ENCODE results near the gene COX19.

COX19 gene

DNA sequence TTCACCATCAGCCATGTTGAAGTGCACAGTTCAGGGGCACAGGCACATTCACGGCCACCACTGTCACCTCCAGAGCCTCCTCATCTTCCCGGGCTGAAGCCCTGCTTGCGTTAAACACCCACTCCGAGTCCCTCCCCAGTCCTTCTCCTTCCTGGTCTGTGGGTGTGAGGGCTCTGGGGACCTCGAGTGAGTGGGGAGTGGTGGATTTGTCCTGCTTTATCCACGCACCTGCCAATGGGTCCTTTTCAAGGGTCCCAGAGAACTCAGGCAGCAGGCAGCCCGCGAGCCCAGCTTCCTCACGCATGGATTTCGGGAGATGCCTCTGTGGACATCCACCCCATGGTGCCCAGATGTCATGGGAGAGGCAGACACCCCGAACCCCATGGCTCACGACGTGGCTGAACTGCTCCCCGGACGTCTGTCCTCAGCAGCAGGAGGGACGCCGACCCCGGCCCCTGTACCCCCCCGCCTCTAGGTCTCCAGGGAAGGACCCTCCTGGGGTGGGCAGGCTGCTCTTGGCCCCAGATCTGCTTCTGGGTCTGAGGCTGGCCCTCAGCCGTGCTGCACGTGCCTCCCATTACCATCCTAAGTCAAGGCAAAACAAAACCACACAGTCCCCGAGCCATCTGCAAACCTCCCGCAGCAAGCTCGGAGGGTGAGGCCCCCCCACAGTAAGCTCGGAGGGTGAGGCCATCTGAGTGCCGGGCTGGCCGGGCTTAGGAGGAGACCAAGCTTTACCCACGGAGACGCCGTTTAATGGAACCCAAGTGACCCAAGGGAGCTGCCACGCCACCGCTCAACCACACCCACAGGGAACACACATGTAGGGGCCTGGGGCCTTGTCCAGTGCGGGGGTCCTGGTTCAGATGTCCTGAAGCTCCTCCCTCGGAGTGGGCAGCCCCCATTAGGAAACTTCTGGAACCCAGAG, 16.6 kb upstream of the COX19 start:
- DNase-seq (ENCODE audit: low spot score): no peak

DNA sequence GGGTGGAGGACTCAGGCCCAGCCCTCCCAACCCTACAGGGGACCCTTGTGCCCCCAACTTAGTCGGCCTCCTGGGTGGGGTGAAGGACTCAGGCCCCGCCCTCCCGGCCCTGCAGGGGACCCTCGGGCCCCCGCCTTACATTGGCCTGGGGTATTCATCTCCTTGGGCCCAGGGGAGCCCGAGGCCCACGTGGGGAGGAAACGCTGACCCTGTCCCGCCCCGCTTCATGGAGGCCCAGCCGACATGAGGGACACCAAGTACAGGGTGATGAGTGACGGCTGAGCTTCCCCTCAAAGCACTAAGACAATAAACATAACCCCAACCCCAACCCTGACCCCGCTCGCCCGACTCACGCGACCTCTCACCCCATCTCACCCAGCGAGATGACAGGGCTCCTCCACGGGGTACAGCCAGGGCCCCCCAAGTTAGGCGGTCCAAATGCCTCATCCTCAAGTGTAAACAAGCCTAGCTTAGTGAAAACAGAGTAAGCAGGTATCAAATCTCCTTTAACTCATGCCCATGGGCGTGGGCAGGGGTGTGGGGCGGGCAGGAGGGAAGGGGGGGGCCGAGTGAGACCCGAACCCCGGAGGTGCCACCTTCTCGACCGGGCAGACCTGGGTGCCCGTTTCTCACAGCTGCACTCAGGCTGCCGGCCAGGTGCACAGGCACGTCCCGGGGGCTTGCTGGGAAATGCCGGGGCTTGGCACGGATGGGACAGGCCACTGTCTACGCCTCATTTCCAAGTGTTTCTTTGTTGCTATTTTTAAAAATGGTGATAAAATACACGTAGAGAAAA, 15.8 kb upstream of the COX19 start:
- DNase-seq (ENCODE audit: low spot score): no peak

GRCh38 chr7:990352-990932, 15.1 kb upstream of the COX19 start:
- DNase-seq (ENCODE audit: low spot score): no peak

- DNase-seq (ENCODE audit: low spot score): no peak
Observed at GRCh38 chr7:988963-989529, 13.7 kb upstream of the COX19 start.

GRCh38 chr7:988426-988911, 13.1 kb upstream of the COX19 start:
- no peak for DNase-seq (ENCODE audit: low spot score)

GRCh38 chr7:987909-988308, 12.6 kb upstream of the COX19 start:
- DNase-seq (ENCODE audit: low spot score): no peak

- DNase-seq (ENCODE audit: low spot score): no peak
Observed at GRCh38 chr7:986766-987751, 11.7 kb upstream of the COX19 start.

GRCh38 chr7:985915-986741, 10.8 kb upstream of the COX19 start:
- no peak for DNase-seq (ENCODE audit: low spot score)

- DNase-seq (ENCODE audit: low spot score): no peak
Observed at GRCh38 chr7:985127-985416, 9.7 kb upstream of the COX19 start.

DNA sequence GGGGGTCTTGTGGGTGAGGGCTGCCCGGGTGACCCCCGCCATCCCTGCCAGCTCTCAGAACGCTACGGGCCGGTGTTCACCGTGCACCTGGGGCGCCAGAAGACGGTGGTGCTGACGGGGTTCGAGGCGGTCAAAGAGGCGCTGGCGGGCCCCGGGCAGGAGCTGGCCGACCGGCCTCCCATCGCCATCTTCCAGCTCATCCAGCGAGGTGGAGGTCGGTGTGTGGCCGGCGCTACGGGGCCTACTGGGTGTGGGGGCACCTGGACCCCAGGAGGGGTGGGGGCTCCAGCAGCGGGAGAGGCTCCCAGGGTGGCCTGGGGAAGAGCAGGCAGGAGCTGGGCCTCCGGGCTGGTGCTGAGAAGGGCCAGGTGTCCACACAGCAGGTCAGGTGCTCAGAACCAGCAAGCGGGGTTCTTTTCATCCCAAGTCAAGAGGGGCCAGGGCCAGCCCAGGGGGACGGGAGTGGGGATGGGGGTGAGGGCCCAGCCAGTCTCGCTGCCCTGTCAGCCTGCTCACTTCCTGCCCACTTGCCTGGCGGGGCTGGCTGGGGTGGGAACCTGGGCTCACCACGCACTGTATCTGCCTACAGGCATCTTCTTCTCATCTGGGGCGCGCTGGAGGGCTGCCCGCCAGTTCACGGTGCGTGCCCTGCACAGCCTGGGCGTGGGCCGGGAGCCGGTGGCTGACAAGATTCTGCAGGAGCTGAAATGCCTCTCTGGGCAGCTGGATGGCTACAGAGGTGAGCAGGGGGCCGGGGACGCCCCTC, 9.2 kb upstream of the COX19 start:
- DNase-seq (ENCODE audit: low spot score): no peak

DNA sequence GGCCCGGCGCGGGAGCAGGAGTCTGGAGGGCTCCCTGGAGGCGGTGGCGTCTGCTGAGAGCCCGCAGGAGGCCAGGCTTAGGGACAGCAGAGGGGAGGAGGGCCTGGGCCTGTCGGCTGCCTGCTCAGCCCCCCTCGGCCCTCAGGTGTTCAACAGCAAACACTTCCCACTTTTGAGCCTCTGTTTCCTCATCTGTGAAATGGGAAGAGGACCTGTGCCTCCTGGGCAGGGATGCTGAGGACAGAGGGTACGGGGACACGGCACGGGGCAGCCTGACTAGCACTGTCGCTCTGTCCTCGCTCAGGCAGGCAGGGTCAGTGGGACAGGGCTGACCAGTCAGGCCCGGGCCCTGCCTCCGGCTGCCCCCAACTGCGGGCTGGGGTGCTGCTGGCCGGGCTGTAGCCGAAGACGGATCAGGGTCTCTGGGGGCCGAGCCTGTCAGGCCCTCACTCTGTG, 8.3 kb upstream of the COX19 start:
- DNase-seq (ENCODE audit: low spot score): no peak

DNA sequence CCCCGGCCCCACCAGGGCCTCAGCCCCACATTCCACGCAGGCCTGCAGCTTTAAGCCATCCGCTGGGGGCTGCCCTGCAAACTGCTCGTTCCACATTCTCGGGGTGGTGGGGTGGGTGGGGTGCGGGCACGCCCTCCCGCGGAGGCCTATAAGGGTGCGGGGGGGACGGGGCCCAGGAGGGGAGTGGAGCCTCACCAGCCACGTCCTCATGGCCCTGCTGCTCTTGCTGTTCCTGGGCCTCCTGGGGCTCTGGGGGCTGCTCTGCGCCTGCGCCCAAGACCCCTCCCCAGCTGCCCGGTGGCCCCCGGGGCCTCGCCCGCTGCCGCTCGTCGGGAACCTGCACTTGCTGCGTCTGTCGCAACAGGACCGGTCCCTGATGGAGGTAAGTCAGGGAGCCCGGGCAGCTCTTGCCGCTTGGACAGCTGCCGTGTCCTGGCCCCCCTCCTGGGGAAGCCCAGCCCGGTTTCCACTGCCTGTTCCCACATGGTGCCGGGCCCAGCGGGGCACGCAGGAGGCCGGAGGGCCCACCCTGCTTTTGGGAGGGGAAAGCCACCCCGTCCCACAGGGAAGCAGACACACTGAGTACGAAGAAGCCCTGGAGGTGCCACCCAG, 7.8 kb upstream of the COX19 start, which contains the start of gene CYP2W1:
Gene CYP2W1, plus strand, starts transcription at position 178 of the 612 bp plus-strand sequence. Its CDS starts 31 bp downstream, at position 209.
- DNase-seq (ENCODE audit: low spot score): no peak

GRCh38 chr7:982511-983003, 7.2 kb upstream of the COX19 start:
- DNase-seq (ENCODE audit: low spot score): no peak

- DNase-seq (ENCODE audit: low spot score): no peak
Observed at GRCh38 chr7:981793-982510, 6.6 kb upstream of the COX19 start.

DNA sequence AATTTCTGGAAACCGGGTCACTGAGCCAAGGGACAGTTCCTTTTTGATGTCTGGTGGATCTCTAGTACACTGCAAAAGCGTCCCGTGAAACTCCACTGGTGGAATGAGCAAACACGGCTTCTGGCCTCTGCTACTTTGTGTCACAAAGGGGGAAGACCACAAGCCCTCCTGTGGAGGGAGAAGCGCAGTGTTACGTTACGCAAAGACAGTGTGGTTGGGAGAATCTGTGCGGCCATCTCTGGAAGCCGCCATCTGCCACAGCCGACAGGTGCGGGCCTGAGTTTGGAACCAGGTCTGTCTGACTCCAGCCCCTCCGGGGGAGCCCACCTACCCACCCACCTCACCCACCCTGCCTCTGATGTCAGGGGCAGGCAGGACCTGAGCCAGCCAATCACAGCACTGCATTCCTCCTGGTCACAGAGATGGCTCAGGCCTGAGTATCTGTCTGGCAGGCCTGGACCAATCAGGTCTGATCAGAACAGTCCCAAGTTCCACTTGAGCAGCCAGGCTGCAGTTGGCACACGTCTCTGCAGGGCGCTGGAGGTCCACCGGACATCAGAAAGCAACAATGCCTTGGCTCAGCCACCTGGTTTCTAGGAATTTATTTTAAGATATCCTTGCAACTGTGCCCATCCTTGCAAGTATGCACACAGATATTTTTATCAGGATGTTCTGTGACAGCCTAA, 4.7 kb upstream of the COX19 start:
- DNase-seq (ENCODE audit: low spot score): no peak

GRCh38 chr7:979151-979550, 3.8 kb upstream of the COX19 start:
- DNase-seq (ENCODE audit: low spot score): no peak

GRCh38 chr7:978416-979091, 3.2 kb upstream of the COX19 start:
- no peak for DNase-seq (ENCODE audit: low spot score)

All from CD4-positive, alpha-beta T cell treated with Interleukin-15 for 4 hours (primary cell).